ENCODE results near the gene EMP1. TPM values are rescaled to one million over a fixed set of nuclear protein-coding genes. Genes with fewer than 3 reads are reported as not detected.

Gene EMP1
- polyA plus RNA-seq, 4 donors: 11.6 to 65.9 (median 22.9) TPM

DNA sequence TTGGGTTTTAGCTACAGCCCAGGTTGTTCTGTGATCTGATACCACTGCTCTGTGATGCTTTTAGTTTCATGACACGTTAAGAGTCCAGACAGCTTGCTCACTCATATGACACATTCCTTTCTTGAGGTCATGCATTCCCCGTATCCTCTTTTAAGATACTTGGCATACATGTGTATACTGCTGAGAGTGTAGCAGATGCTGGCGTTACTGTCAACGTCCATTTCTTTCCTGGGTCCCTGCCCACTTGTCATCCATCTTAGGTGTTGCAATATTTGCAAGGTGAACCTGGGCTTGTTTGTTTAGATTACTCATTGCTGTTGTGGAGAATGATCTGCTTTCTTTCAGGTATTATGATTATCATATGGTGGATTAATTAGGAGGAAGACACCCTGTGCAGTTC lies 9.1 kb upstream of the EMP1 start:
- Histone ChIP-seq H3K4me3 (ENCODE audit: low read depth in 1 of 3, low read length in 3 of 3) (no peak overlapping the region), H3K4me1 (ENCODE audit: control insufficient read depth in 3 of 3, insufficient read depth in 2 of 3, low read depth in 1 of 3, low read length in 2 of 3) (no peaks in the 10 kb centered on the region), H3K27ac (ENCODE audit: low read depth in 1 of 3, low read length in 2 of 3) (no peak overlapping the region), H3K9me3 (ENCODE audit: control insufficient read depth in 2 of 2, insufficient read depth in 1 of 2, low read depth in 1 of 2, low read length in 1 of 2) (no peaks in the 10 kb centered on the region), H3K27me3 (ENCODE audit: control insufficient read depth in 3 of 3, insufficient read depth in 3 of 3, low read length in 3 of 3) (no peaks in the 10 kb centered on the region), H3K36me3 (ENCODE audit: control insufficient read depth in 3 of 3, insufficient read depth in 2 of 3, low read depth in 1 of 3, low read length in 3 of 3) (no peaks in the 10 kb centered on the region)
- DNase-seq (no peak), FAIRE-seq (no peak)
- 72 to 79% (median 73%) methylated on average over 4 of the region's 4 CpGs for WGBS, 3 donors

GRCh38 chr12:13189264-13189663 lies 7.3 kb upstream of the EMP1 start:
- no peak for FAIRE-seq
- no peak for DNase-seq
- H3K9me3 ChIP-seq (ENCODE audit: control insufficient read depth in 2 of 2, insufficient read depth in 1 of 2, low read depth in 1 of 2, low read length in 1 of 2): no peaks in the 10 kb centered on the region
- H3K36me3 ChIP-seq (ENCODE audit: control insufficient read depth in 3 of 3, insufficient read depth in 2 of 3, low read depth in 1 of 3, low read length in 3 of 3): no peaks in the 10 kb centered on the region
- no peak overlapping the region for H3K4me3 ChIP-seq (ENCODE audit: low read depth in 1 of 3, low read length in 3 of 3)
- H3K4me1 ChIP-seq (ENCODE audit: control insufficient read depth in 3 of 3, insufficient read depth in 2 of 3, low read depth in 1 of 3, low read length in 2 of 3): peaks cover 0 to 2% (median 2%) of the 10 kb centered on the region in 3 donors
- no peak overlapping the region for H3K27ac ChIP-seq (ENCODE audit: low read depth in 1 of 3, low read length in 2 of 3)
- H3K27me3 ChIP-seq (ENCODE audit: control insufficient read depth in 3 of 3, insufficient read depth in 3 of 3, low read length in 3 of 3): no peaks in the 10 kb centered on the region

DNA sequence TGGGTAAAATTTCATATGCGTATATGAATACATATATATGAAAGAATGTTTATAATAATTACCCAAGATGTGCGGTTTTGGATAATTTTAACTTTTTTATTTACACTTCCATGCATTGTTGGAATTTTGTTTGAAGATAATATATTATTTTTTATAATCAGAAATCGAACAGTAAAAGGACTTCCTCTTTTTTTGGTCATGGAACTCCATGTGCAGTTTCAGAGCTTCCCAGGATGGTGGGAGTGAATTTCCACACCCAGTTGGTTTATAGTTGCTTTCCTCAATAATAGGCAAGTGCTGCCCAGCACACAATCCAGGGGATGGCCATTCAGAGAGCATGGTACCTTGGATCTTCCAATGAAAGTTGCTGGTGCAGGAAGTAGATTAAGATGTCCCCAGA lies 6.3 kb upstream of the EMP1 start:
- no peak for DNase-seq
- WGBS, 3 donors: 56 to 62% (median 59%) methylated on average over 3 of the region's 3 CpGs

DNA sequence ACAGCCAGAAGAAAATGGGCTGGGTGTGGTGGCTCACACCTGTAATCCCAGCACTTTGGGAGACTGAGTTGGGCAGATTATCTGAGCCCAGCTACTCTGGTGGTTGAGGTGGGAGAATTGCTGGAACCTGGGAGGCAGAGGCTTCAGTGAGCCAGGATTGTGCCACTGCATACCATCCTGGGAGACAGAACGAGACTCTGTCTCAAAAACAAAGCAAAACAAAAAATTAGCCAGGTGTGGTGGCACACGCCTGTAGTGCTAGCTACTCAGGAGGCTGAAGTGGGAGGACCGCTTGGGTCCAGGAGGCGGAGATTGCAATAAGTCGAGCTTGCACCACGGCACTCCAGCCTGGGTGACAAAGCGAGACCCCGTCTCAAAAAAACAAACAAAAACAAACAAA lies 3.8 kb upstream of the EMP1 start:
- H3K36me3 ChIP-seq (ENCODE audit: control insufficient read depth in 3 of 3, insufficient read depth in 2 of 3, low read depth in 1 of 3, low read length in 3 of 3): no peaks in the 10 kb centered on the region
- no peak overlapping the region for H3K27ac ChIP-seq (ENCODE audit: low read depth in 1 of 3, low read length in 2 of 3)
- no peak overlapping the region for H3K4me3 ChIP-seq (ENCODE audit: low read depth in 1 of 3, low read length in 3 of 3)
- 88 to 93% (median 93%) methylated on average over 8 of the region's 8 CpGs for WGBS, 3 donors
- no peak for FAIRE-seq
- no peak for DNase-seq
- peaks cover 3 to 25% (median 12%) of the 10 kb centered on the region in 3 donors for H3K4me1 ChIP-seq (ENCODE audit: control insufficient read depth in 3 of 3, insufficient read depth in 2 of 3, low read depth in 1 of 3, low read length in 2 of 3)
- H3K27me3 ChIP-seq (ENCODE audit: control insufficient read depth in 3 of 3, insufficient read depth in 3 of 3, low read length in 3 of 3): no peaks in the 10 kb centered on the region
- no peaks in the 10 kb centered on the region for H3K9me3 ChIP-seq (ENCODE audit: control insufficient read depth in 2 of 2, insufficient read depth in 1 of 2, low read depth in 1 of 2, low read length in 1 of 2)

More for the DNA sequence above, 6.3 kb upstream of the EMP1 start:
- Histone ChIP-seq H3K4me3 (ENCODE audit: low read depth in 1 of 3, low read length in 3 of 3) (no peak overlapping the region), H3K36me3 (ENCODE audit: control insufficient read depth in 3 of 3, insufficient read depth in 2 of 3, low read depth in 1 of 3, low read length in 3 of 3) (no peaks in the 10 kb centered on the region), H3K27me3 (ENCODE audit: control insufficient read depth in 3 of 3, insufficient read depth in 3 of 3, low read length in 3 of 3) (no peaks in the 10 kb centered on the region), H3K4me1 (ENCODE audit: control insufficient read depth in 3 of 3, insufficient read depth in 2 of 3, low read depth in 1 of 3, low read length in 2 of 3) (peaks cover 1 to 12% (median 2%) of the 10 kb centered on the region in 3 donors), H3K27ac (ENCODE audit: low read depth in 1 of 3, low read length in 2 of 3) (no peak overlapping the region), H3K9me3 (ENCODE audit: control insufficient read depth in 2 of 2, insufficient read depth in 1 of 2, low read depth in 1 of 2, low read length in 1 of 2) (no peaks in the 10 kb centered on the region)
- no peak for FAIRE-seq

DNA sequence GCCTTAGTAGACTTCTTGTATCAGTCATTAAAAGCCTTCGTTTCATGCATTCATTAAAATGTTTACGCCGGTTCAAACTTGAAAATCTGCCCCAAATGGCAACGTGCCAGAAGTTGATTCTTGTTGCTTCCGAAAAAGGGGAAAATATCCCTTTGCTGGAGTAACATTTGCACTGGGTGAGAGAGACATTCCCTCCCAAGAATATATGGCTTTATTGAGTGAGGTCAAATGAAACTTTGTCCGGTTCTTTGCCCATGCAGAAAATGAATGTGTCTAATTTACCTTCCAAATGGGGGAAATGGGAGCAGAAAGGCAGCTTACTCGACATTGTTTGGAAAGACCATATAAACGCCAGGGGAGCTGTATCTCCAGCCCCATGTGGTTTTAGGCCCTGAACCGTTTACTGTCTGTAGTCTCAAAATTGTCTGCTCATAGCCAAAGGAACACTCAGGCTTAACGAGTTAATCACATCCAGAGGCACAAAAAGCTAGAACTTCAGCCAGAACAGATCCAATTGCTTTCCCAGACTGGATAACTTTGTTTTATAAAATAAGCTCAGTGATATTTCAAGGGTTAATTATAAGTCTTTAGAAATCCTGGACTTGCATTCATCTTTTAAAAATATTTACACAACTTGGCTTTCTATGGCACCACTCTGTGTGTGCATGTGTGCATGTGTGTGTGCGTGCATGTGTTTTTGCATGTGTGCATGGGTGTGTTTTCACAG lies 2.9 kb upstream of the EMP1 start:
- Histone ChIP-seq H3K4me1 (ENCODE audit: control insufficient read depth in 3 of 3, insufficient read depth in 2 of 3, low read depth in 1 of 3, low read length in 2 of 3) (peaks cover 3 to 27% (median 12%) of the 10 kb centered on the region in 3 donors), H3K27ac (ENCODE audit: low read depth in 1 of 3, low read length in 2 of 3) (no peak overlapping the region), H3K9me3 (ENCODE audit: control insufficient read depth in 2 of 2, insufficient read depth in 1 of 2, low read depth in 1 of 2, low read length in 1 of 2) (no peaks in the 10 kb centered on the region), H3K27me3 (ENCODE audit: control insufficient read depth in 3 of 3, insufficient read depth in 3 of 3, low read length in 3 of 3) (no peaks in the 10 kb centered on the region), H3K36me3 (ENCODE audit: control insufficient read depth in 3 of 3, insufficient read depth in 2 of 3, low read depth in 1 of 3, low read length in 3 of 3) (no peaks in the 10 kb centered on the region), H3K4me3 (ENCODE audit: low read depth in 1 of 3, low read length in 3 of 3) (no peak overlapping the region)
- DNase-seq (no peak), FAIRE-seq (no peak)
- WGBS, 3 donors: 66 to 83% (median 82%) methylated on average over 11 of the region's 11 CpGs

- DNase-seq: peak; percentile 41 to 71
- no peak for FAIRE-seq
- 33 to 61% (median 45%) methylated on average over 6 of the region's 6 CpGs for WGBS, 3 donors
- Histone ChIP-seq H3K36me3 (ENCODE audit: control insufficient read depth in 3 of 3, insufficient read depth in 2 of 3, low read depth in 1 of 3, low read length in 3 of 3) (no peaks in the 10 kb centered on the region), H3K4me1 (ENCODE audit: control insufficient read depth in 3 of 3, insufficient read depth in 2 of 3, low read depth in 1 of 3, low read length in 2 of 3) (peaks cover 7 to 29% (median 16%) of the 10 kb centered on the region in 3 donors), H3K27me3 (ENCODE audit: control insufficient read depth in 3 of 3, insufficient read depth in 3 of 3, low read length in 3 of 3) (no peaks in the 10 kb centered on the region), H3K9me3 (ENCODE audit: control insufficient read depth in 2 of 2, insufficient read depth in 1 of 2, low read depth in 1 of 2, low read length in 1 of 2) (no peaks in the 10 kb centered on the region), H3K27ac (ENCODE audit: low read depth in 1 of 3, low read length in 2 of 3) (peak overlapping the region in 1 of 3 donors; percentile 87), H3K4me3 (ENCODE audit: low read depth in 1 of 3, low read length in 3 of 3) (no peak overlapping the region)
Measured at GRCh38 chr12:13194401-13195110, 2.0 kb upstream of the EMP1 start.

- peak overlapping the region; percentile 73 to 97 (median 87) for H3K27ac ChIP-seq (ENCODE audit: low read depth in 1 of 3, low read length in 2 of 3)
Measured at GRCh38 chr12:13195250-13195649, 1.3 kb upstream of the EMP1 start.

DNA sequence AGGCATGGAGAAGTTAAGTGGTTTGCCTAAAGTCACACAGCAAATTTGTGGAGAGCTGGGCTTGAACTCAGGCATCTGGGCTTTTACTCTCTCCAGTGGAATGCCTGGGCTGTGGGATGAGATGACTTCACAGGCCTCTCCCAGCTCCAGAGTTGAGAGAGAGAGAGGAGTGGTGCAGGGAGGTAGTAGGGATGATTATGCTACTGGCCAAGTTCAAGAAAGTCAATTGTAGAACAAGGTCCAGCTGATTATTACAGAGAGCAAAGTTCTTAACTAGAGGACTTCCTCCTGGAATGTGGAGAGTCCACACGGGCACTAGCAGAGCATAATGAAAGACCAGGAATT lies 769 bp upstream of the EMP1 start:
- Histone ChIP-seq H3K4me3 (ENCODE audit: low read depth in 1 of 3, low read length in 3 of 3) (no peak overlapping the region), H3K27ac (ENCODE audit: low read depth in 1 of 3, low read length in 2 of 3) (peak overlapping the region; percentile 87 to 97 (median 88)), H3K36me3 (ENCODE audit: control insufficient read depth in 3 of 3, insufficient read depth in 2 of 3, low read depth in 1 of 3, low read length in 3 of 3) (no peaks in the 10 kb centered on the region), H3K27me3 (ENCODE audit: control insufficient read depth in 3 of 3, insufficient read depth in 3 of 3, low read length in 3 of 3) (no peaks in the 10 kb centered on the region), H3K9me3 (ENCODE audit: control insufficient read depth in 2 of 2, insufficient read depth in 1 of 2, low read depth in 1 of 2, low read length in 1 of 2) (no peaks in the 10 kb centered on the region), H3K4me1 (ENCODE audit: control insufficient read depth in 3 of 3, insufficient read depth in 2 of 3, low read depth in 1 of 3, low read length in 2 of 3) (peaks cover 7 to 29% (median 16%) of the 10 kb centered on the region in 3 donors)
- FAIRE-seq (no peak), DNase-seq (peak; percentile 89 to 97)
- 8 to 17% (median 8%) methylated on average over 1 of the region's 1 CpG for WGBS, 3 donors

More at GRCh38 chr12:13195250-13195649, 1.3 kb upstream of the EMP1 start:
- Histone ChIP-seq H3K4me3 (ENCODE audit: low read depth in 1 of 3, low read length in 3 of 3) (no peak overlapping the region), H3K36me3 (ENCODE audit: control insufficient read depth in 3 of 3, insufficient read depth in 2 of 3, low read depth in 1 of 3, low read length in 3 of 3) (no peaks in the 10 kb centered on the region), H3K4me1 (ENCODE audit: control insufficient read depth in 3 of 3, insufficient read depth in 2 of 3, low read depth in 1 of 3, low read length in 2 of 3) (peaks cover 7 to 29% (median 16%) of the 10 kb centered on the region in 3 donors), H3K27me3 (ENCODE audit: control insufficient read depth in 3 of 3, insufficient read depth in 3 of 3, low read length in 3 of 3) (no peaks in the 10 kb centered on the region), H3K9me3 (ENCODE audit: control insufficient read depth in 2 of 2, insufficient read depth in 1 of 2, low read depth in 1 of 2, low read length in 1 of 2) (no peaks in the 10 kb centered on the region)
- FAIRE-seq: no peak
- DNase-seq: no peak
- 63 to 72% (median 69%) methylated on average over 4 of the region's 4 CpGs for WGBS, 3 donors
